HEK293 (cell line): ENCODE data around the gene CNPY1.

Experiments
- BCL11A ChIP-seq: fragments of 450-650 bp; formaldehyde crosslinking; IDR thresholded peaks from 2 replicates; pipeline ENCODE4 v1.5.1; 2016; ENCODE audit warnings: low read depth, missing biosample characterization, missing genetic modification characterization
- HOXA7 ChIP-seq: sonication (generic); formaldehyde crosslinking; IDR thresholded peaks from 2 replicates; pipeline ENCODE4 v1.8.1; 2022; ENCODE audit warnings: missing genetic modification reagents, borderline replicate concordance
- IKZF3 ChIP-seq: fragments of 450-650 bp; IDR thresholded peaks from 2 replicates; pipeline ENCODE4 v1.5.0; 2018; ENCODE audit warnings: missing biosample characterization, mild to moderate bottlenecking, missing genetic modification characterization, moderate library complexity
- OSR2 ChIP-seq: fragments of 450-650 bp; formaldehyde crosslinking; IDR thresholded peaks from 2 replicates; pipeline ENCODE4 v1.5.1; 2016; ENCODE audit warnings: missing biosample characterization, missing genetic modification characterization
- ZBTB1 ChIP-seq: fragments of 450-650 bp; formaldehyde crosslinking; IDR thresholded peaks from 2 replicates; pipeline ENCODE4 v1.5.1; 2016; ENCODE audit warnings: missing biosample characterization, missing genetic modification characterization
- ZEB2 ChIP-seq: fragments of 450-650 bp; formaldehyde crosslinking; IDR thresholded peaks from 2 replicates; pipeline ENCODE4 v1.5.1; 2016; ENCODE audit warnings: missing biosample characterization, missing genetic modification characterization
- ZFP41 ChIP-seq: fragments of 450-650 bp; formaldehyde crosslinking; IDR thresholded peaks from 2 replicates; pipeline ENCODE4 v1.5.1; 2016; ENCODE audit warnings: missing biosample characterization, missing genetic modification characterization, borderline replicate concordance
- ZIC2 ChIP-seq: fragments of 450-650 bp; formaldehyde crosslinking; IDR thresholded peaks from 2 replicates; pipeline ENCODE4 v1.5.1; 2016; ENCODE audit warnings: missing biosample characterization, missing genetic modification characterization
- ZNF10 ChIP-seq: fragments of 450-650 bp; formaldehyde crosslinking; IDR thresholded peaks from 2 replicates; pipeline ENCODE4 v1.5.1; 2017; ENCODE audit warnings: missing biosample characterization, missing genetic modification characterization
- ZNF366 ChIP-seq: fragments of 450-650 bp; formaldehyde crosslinking; conservative IDR thresholded peaks from 2 replicates; pipeline ENCODE4 v1.5.1; 2016; ENCODE audit warnings: missing biosample characterization, missing genetic modification characterization
- ZNF629 ChIP-seq: fragments of 450-650 bp; formaldehyde crosslinking; IDR thresholded peaks from 2 replicates; pipeline ENCODE4 v1.5.1; 2017; ENCODE audit warnings: missing biosample characterization, missing genetic modification characterization
- ZNF76 ChIP-seq: fragments of 450-650 bp; formaldehyde crosslinking; IDR thresholded peaks from 2 replicates; pipeline ENCODE4; 2016; ENCODE audit warnings: low read depth, missing biosample characterization, missing genetic modification characterization, borderline replicate concordance
- ZSCAN23 ChIP-seq: fragments of 450-650 bp; formaldehyde crosslinking; IDR thresholded peaks from 2 replicates; pipeline ENCODE4 v1.5.1; 2016; ENCODE audit warnings: missing biosample characterization, missing genetic modification characterization
- TF ChIP-seq, protein P1 (sequence below): fragments of 450-650 bp; formaldehyde crosslinking; IDR thresholded peaks from 2 replicates; pipeline ENCODE4 v1.5.1; 2016; ENCODE audit warnings: missing biosample characterization, missing genetic modification characterization
- TF ChIP-seq, protein P2 (sequence below): fragments of 450-650 bp; formaldehyde crosslinking; optimal IDR thresholded peaks from 2 replicates; pipeline ENCODE3; 2016; ENCODE audit warnings: missing biosample characterization, mild to moderate bottlenecking, missing genetic modification characterization
- TF ChIP-seq, protein P3 (sequence below): fragments of 450-650 bp; IDR thresholded peaks from 2 replicates; pipeline ENCODE4 v1.5.1; 2018; ENCODE audit warnings: missing biosample characterization, mild to moderate bottlenecking, missing genetic modification characterization
- TF ChIP-seq, protein P4 (sequence below): fragments of 450-650 bp; formaldehyde crosslinking; IDR thresholded peaks from 2 replicates; pipeline ENCODE4 v1.5.1; 2016; ENCODE audit warnings: missing biosample characterization, missing genetic modification characterization
- TF ChIP-seq, protein P5 (sequence below): fragments of 450-650 bp; formaldehyde crosslinking; IDR thresholded peaks from 2 replicates; pipeline ENCODE4 v1.5.1; 2016; ENCODE audit warnings: missing biosample characterization, missing genetic modification characterization
- TF ChIP-seq, protein P6 (sequence below): fragments of 450-650 bp; formaldehyde crosslinking; IDR thresholded peaks from 2 replicates; pipeline ENCODE4 v1.5.1; 2016; ENCODE audit warnings: missing biosample characterization, missing genetic modification characterization
- TF ChIP-seq, protein P7 (sequence below): fragments of 450-650 bp; formaldehyde crosslinking; IDR thresholded peaks from 2 replicates; pipeline ENCODE4 v1.5.1; 2016; ENCODE audit warnings: missing biosample characterization, missing genetic modification characterization
- TF ChIP-seq, protein P8 (sequence below): fragments of 450-650 bp; formaldehyde crosslinking; IDR thresholded peaks from 2 replicates; pipeline ENCODE4 v1.5.1; 2016; ENCODE audit warnings: missing biosample characterization, missing genetic modification characterization

Gene CNPY1

DNA sequence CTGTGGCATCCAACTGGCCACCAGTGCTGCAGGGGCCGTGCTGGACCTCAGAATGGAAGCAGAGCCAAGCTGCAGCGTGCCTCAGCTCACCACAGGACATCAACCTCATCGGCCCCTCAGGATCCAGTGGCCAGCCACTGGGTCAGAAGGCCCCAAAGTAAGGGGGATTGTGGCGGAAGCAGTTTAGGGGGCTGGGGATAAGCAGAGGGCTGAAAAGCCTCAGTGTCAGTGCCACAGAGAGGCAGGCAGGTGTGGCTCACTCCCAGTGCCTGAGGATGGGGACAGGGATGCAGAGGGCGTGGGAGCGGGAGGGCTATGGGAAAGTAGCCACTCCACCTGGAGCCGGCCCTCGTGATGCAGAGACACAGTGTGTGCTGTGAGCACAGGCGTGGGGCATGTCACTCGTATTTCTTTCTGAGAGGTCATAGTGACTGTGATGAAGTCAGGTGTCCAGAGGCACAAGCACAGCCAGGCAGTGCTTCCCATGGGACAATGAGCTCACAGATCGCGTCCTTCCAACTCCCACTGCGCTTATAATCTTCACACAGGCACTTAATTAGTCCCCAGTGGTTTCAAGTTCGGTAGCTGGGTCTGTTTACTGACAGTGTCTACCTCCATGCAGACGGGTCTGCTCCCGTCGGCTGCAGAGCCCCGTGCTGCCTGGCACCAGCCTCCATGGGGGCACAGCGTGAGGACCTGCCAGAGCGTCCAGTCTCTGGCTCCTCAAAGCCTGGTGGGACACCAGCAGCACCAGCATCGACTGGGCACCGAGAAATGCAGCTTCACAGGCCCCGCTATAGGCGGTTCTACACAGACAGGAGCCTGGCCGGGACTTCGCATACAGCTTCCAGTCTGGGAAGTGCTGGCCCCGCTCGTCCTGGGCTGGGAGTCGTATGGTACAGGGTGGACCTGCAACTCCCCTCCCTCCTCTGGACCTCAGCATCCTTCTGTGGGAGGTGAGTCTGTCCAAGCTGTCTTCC is 42.9 kb upstream of the CNPY1 start (continued):
- TF ChIP-seq, protein P1, sequence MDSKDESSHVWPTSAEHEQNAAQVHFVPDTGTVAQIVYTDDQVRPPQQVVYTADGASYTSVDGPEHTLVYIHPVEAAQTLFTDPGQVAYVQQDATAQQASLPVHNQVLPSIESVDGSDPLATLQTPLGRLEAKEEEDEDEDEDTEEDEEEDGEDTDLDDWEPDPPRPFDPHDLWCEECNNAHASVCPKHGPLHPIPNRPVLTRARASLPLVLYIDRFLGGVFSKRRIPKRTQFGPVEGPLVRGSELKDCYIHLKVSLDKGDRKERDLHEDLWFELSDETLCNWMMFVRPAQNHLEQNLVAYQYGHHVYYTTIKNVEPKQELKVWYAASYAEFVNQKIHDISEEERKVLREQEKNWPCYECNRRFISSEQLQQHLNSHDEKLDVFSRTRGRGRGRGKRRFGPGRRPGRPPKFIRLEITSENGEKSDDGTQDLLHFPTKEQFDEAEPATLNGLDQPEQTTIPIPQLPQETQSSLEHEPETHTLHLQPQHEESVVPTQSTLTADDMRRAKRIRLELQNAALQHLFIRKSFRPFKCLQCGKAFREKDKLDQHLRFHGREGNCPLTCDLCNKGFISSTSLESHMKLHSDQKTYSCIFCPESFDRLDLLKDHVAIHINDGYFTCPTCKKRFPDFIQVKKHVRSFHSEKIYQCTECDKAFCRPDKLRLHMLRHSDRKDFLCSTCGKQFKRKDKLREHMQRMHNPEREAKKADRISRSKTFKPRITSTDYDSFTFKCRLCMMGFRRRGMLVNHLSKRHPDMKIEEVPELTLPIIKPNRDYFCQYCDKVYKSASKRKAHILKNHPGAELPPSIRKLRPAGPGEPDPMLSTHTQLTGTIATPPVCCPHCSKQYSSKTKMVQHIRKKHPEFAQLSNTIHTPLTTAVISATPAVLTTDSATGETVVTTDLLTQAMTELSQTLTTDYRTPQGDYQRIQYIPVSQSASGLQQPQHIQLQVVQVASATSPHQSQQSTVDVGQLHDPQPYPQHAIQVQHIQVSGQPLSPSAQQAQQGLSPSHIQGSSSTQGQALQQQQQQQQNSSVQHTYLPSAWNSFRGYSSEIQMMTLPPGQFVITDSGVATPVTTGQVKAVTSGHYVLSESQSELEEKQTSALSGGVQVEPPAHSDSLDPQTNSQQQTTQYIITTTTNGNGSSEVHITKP (tag by site-specific recombination), result no peak
- no peak for TF ChIP-seq ZFP41 (tag by site-specific recombination)
- 0 out of 2 replicates have a peak, but pooled peaks have one; percentile 19 for TF ChIP-seq ZBTB1 (tag by site-specific recombination)
- peak; percentile 81 for TF ChIP-seq ZEB2 (tag by site-specific recombination)
- peak; percentile 58; the same call in 1 of the 2 replicates for TF ChIP-seq ZSCAN23
- TF ChIP-seq, protein P2, sequence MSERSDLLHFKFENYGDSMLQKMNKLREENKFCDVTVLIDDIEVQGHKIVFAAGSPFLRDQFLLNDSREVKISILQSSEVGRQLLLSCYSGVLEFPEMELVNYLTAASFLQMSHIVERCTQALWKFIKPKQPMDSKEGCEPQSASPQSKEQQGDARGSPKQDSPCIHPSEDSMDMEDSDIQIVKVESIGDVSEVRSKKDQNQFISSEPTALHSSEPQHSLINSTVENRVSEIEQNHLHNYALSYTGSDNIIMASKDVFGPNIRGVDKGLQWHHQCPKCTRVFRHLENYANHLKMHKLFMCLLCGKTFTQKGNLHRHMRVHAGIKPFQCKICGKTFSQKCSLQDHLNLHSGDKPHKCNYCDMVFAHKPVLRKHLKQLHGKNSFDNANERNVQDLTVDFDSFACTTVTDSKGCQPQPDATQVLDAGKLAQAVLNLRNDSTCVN, result peak; percentile 7
- TF ChIP-seq ZNF629 (tag by site-specific recombination), result peak; percentile 91
- TF ChIP-seq ZNF76 (tag by site-specific recombination), result peak; percentile 35; the same call in 1 of the 2 replicates
- TF ChIP-seq, protein P3, sequence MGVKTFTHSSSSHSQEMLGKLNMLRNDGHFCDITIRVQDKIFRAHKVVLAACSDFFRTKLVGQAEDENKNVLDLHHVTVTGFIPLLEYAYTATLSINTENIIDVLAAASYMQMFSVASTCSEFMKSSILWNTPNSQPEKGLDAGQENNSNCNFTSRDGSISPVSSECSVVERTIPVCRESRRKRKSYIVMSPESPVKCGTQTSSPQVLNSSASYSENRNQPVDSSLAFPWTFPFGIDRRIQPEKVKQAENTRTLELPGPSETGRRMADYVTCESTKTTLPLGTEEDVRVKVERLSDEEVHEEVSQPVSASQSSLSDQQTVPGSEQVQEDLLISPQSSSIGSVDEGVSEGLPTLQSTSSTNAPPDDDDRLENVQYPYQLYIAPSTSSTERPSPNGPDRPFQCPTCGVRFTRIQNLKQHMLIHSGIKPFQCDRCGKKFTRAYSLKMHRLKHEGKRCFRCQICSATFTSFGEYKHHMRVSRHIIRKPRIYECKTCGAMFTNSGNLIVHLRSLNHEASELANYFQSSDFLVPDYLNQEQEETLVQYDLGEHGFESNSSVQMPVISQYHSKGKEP, result peak; percentile 37; the same call in 1 of the 2 replicates
- TF ChIP-seq, protein P4, sequence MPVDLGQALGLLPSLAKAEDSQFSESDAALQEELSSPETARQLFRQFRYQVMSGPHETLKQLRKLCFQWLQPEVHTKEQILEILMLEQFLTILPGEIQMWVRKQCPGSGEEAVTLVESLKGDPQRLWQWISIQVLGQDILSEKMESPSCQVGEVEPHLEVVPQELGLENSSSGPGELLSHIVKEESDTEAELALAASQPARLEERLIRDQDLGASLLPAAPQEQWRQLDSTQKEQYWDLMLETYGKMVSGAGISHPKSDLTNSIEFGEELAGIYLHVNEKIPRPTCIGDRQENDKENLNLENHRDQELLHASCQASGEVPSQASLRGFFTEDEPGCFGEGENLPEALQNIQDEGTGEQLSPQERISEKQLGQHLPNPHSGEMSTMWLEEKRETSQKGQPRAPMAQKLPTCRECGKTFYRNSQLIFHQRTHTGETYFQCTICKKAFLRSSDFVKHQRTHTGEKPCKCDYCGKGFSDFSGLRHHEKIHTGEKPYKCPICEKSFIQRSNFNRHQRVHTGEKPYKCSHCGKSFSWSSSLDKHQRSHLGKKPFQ (tag by site-specific recombination), result peak; percentile 56; the same call in 1 of the 2 replicates
- TF ChIP-seq, protein P5, sequence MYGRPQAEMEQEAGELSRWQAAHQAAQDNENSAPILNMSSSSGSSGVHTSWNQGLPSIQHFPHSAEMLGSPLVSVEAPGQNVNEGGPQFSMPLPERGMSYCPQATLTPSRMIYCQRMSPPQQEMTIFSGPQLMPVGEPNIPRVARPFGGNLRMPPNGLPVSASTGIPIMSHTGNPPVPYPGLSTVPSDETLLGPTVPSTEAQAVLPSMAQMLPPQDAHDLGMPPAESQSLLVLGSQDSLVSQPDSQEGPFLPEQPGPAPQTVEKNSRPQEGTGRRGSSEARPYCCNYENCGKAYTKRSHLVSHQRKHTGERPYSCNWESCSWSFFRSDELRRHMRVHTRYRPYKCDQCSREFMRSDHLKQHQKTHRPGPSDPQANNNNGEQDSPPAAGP, result peak; percentile 96
- no peak for TF ChIP-seq IKZF3 (tag by site-specific recombination)
- TF ChIP-seq OSR2, result peak; percentile 98
- TF ChIP-seq, protein P6, sequence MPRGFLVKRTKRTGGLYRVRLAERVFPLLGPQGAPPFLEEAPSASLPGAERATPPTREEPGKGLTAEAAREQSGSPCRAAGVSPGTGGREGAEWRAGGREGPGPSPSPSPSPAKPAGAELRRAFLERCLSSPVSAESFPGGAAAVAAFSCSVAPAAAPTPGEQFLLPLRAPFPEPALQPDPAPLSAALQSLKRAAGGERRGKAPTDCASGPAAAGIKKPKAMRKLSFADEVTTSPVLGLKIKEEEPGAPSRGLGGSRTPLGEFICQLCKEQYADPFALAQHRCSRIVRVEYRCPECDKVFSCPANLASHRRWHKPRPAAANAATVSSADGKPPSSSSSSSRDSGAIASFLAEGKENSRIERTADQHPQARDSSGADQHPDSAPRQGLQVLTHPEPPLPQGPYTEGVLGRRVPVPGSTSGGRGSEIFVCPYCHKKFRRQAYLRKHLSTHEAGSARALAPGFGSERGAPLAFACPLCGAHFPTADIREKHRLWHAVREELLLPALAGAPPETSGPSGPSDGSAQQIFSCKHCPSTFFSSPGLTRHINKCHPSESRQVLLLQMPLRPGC (tag by site-specific recombination), result peak; percentile 76; the same call in 1 of the 2 replicates
- TF ChIP-seq ZNF366 (tag by site-specific recombination), result no peak
- TF ChIP-seq, protein P7, sequence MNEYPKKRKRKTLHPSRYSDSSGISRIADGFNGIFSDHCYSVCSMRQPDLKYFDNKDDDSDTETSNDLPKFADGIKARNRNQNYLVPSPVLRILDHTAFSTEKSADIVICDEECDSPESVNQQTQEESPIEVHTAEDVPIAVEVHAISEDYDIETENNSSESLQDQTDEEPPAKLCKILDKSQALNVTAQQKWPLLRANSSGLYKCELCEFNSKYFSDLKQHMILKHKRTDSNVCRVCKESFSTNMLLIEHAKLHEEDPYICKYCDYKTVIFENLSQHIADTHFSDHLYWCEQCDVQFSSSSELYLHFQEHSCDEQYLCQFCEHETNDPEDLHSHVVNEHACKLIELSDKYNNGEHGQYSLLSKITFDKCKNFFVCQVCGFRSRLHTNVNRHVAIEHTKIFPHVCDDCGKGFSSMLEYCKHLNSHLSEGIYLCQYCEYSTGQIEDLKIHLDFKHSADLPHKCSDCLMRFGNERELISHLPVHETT (tag by site-specific recombination), result peak; percentile 89
- TF ChIP-seq ZIC2 (tag by site-specific recombination), result peak; percentile 67
- TF ChIP-seq ZNF10 (tag by site-specific recombination), result peak; percentile 61; the same call in 1 of the 2 replicates
- TF ChIP-seq BCL11A (tag by site-specific recombination), result 0 out of 2 replicates have a peak, but pooled peaks have one; percentile 32
- TF ChIP-seq, protein P8, sequence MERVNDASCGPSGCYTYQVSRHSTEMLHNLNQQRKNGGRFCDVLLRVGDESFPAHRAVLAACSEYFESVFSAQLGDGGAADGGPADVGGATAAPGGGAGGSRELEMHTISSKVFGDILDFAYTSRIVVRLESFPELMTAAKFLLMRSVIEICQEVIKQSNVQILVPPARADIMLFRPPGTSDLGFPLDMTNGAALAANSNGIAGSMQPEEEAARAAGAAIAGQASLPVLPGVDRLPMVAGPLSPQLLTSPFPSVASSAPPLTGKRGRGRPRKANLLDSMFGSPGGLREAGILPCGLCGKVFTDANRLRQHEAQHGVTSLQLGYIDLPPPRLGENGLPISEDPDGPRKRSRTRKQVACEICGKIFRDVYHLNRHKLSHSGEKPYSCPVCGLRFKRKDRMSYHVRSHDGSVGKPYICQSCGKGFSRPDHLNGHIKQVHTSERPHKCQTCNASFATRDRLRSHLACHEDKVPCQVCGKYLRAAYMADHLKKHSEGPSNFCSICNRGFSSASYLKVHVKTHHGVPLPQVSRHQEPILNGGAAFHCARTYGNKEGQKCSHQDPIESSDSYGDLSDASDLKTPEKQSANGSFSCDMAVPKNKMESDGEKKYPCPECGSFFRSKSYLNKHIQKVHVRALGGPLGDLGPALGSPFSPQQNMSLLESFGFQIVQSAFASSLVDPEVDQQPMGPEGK, result 0 out of 2 replicates have a peak, but pooled peaks have one; percentile 18
- TF ChIP-seq HOXA7, result no peak
